Thymus (tissue), 11 donors: ENCODE measurements around the gene PEX16. TPM values are rescaled to one million over a fixed set of nuclear protein-coding genes. Genes with fewer than 3 reads are reported as not detected.
A peak's percentile ranks its signal among the peaks of the same experiment; 100 is the strongest.

Source experiments
- DNase-seq, 9 donors: peaks; one replicate each; pipeline ENCODE4 v3.0.0-alpha.2; 2013; ENCODE audit warnings: low spot score in 9 of 9, low read depth in 6 of 9, missing footprints in 1 of 9
- H3K27ac ChIP-seq, 2 donors: one replicate each; pipeline ENCODE4 v1.5.1; 2013; ENCODE audit warnings: control low read depth in 1 of 2, low read depth in 1 of 2, low read length in 1 of 2, mild to moderate bottlenecking in 1 of 2, moderate library complexity in 1 of 2
- H3K27me3 ChIP-seq, 2 donors: one replicate each; pipeline ENCODE4 v1.5.1; 2013; ENCODE audit warnings: low read length in 1 of 2; ENCODE audit not compliant: control insufficient read depth in 2 of 2, insufficient read depth in 1 of 2
- H3K36me3 ChIP-seq, 2 donors: one replicate each; pipeline ENCODE4 v1.5.1; 2013; ENCODE audit warnings: low read length in 1 of 2, mild to moderate bottlenecking in 1 of 2, moderate library complexity in 1 of 2; ENCODE audit not compliant: control insufficient read depth in 2 of 2, insufficient read depth in 2 of 2
- H3K4me1 ChIP-seq, 2 donors: one replicate each; pipeline ENCODE4 v1.5.1; 2013; ENCODE audit warnings: low read length in 2 of 2; ENCODE audit not compliant: control insufficient read depth in 2 of 2, insufficient read depth in 2 of 2
- H3K4me3 ChIP-seq, 2 donors: one replicate each; pipeline ENCODE4 v1.5.1; 2013; ENCODE audit warnings: low read length in 2 of 2, control low read depth in 1 of 2, mild to moderate bottlenecking in 1 of 2
- H3K9me3 ChIP-seq, 2 donors: one replicate each; pipeline ENCODE4 v1.5.1; 2013; ENCODE audit warnings: low read length in 1 of 2, mild to moderate bottlenecking in 1 of 2; ENCODE audit not compliant: control insufficient read depth in 2 of 2, insufficient read depth in 1 of 2
- WGBS: extraction: QIAGEN DNeasy Blood & Tissue Kit; methylation state at CpG from one replicate; pipeline ENCODE4 v1.1.7; 2013; 5-methylcytosine and 5-hydroxymethylcytosine counted together
- polyA plus RNA-seq: library from polyadenylated mRNA; stranded (reverse); fragments of 200-250 nt; gene quantifications from one replicate; pipeline ENCODE4 v1.2.3, GENCODE V29; 2013
- total RNA-seq: library from RNA; stranded (reverse); fragments of 120-200 nt; gene quantifications from one replicate; pipeline ENCODE4 v1.2.4, GENCODE V29; 2013
- donor health status: healthy.

The PEX16 gene
- total and polyA plus RNA-seq, 2 donors: 29.6 to 46.0 TPM

DNA sequence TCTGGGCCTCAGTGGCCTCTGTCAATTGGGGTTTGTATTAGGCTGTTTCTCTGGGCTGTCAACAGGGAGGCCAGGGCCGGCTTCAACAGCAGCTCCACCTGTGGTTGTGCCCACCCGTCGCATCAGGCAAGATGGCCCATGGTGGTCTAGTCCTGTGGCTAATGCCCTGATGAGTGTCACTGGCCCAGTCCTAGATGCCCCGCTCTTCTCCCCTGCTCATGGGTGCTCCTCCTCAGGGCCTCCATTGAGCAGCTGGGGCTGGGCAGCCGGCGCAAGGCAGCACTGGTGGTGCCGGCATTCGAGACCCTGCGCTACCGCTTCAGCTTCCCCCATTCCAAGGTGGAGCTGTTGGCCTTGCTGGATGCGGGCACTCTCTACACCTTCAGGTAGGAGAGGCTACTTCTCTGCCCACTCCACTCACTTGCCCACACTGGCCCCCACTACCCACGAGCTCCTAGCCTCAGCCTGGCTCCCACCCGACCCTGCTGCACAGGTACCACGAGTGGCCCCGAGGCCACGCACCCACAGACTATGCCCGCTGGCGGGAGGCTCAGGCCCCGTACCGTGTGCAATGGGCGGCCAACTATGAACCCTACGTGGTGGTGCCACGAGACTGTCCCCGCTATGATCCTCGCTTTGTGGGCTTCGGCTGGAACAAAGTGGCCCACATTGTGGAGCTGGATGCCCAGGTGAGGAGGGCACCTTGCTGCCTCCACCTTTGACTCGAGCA is 10.2 kb upstream of the PEX16 start:
- Histone ChIP-seq H3K27me3 (peaks cover 17 to 34% of the 10 kb centered on the region in 2 donors), H3K36me3 (peaks cover 7 to 13% of the 10 kb centered on the region in 2 donors), H3K4me3 (no peak overlapping the region), H3K9me3 (no peaks in the 10 kb centered on the region), H3K27ac (no peak overlapping the region), H3K4me1 (peaks cover 13 to 21% of the 10 kb centered on the region in 2 donors)
- no peak for DNase-seq
- 98% methylated on average over 27 of the region's 27 CpGs for WGBS

DNA sequence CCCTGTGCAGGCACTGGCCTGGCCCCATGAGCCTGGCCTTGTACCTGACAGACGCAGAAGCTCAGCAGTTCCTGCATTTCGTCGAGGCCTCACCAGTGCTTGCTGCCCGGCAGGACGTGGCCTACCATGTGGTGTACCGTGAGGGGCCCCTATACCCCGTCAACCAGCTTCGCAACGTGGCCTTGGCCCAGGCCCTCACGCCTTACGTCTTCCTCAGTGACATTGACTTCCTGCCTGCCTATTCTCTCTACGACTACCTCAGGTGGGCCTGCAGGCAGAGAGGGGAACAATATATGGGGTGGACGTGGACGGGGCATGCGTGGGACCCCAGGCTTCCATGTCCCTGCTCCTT is 9.6 kb upstream of the PEX16 start:
- H3K4me1 ChIP-seq: peaks cover 18 to 21% of the 10 kb centered on the region in 2 donors
- H3K9me3 ChIP-seq: no peaks in the 10 kb centered on the region
- no peak overlapping the region for H3K4me3 ChIP-seq
- peaks cover 7 to 12% of the 10 kb centered on the region in 2 donors for H3K36me3 ChIP-seq
- no peak for DNase-seq
- WGBS: 60% methylated on average over 15 of the region's 15 CpGs
- peaks cover 21 to 40% of the 10 kb centered on the region in 2 donors for H3K27me3 ChIP-seq
- no peak overlapping the region for H3K27ac ChIP-seq

DNA sequence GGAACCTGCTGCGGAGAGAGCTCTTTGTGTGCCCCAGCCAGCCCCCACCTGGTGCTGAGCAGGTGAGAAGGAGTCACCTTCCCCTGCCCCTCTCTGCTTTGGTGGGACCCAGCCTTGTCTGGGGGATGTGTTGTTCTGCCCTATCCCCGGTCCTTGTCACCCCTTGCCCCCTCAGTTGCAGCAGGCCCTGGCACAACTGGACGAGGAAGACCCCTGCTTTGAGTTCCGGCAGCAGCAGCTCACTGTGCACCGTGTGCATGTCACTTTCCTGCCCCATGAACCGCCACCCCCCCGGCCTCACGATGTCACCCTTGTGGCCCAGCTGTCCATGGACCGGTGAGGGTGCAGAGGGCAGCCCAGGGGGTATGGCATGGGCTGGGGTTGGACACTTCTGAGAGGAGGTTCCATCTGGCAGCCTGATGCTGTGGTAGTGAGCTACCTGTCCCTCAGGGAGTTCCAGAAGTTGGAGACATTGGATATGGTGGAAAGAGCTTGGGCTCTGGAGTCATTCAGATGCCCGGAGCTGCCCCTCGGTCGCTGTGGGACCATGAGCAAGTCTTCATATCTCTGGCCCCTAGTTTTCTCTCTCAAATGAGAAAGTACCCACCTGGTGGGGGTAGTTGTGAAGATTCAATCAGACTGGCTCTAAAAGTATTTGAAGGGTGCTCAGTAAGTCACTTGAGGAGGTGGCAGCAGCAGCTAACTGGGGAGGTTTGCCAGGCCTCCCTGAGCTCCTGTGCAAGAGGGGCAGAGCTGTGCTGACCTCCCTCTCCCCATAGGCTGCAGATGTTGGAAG is 9.1 kb upstream of the PEX16 start:
- no peak overlapping the region for H3K27ac ChIP-seq
- H3K4me3 ChIP-seq: no peak overlapping the region
- H3K27me3 ChIP-seq: peaks cover 27 to 45% of the 10 kb centered on the region in 2 donors
- peaks cover 3 to 6% of the 10 kb centered on the region in 2 donors for H3K36me3 ChIP-seq
- H3K9me3 ChIP-seq: no peaks in the 10 kb centered on the region
- no peak for DNase-seq
- peaks cover 17 to 19% of the 10 kb centered on the region in 2 donors for H3K4me1 ChIP-seq
- 96% methylated on average over 12 of the region's 12 CpGs for WGBS

DNA sequence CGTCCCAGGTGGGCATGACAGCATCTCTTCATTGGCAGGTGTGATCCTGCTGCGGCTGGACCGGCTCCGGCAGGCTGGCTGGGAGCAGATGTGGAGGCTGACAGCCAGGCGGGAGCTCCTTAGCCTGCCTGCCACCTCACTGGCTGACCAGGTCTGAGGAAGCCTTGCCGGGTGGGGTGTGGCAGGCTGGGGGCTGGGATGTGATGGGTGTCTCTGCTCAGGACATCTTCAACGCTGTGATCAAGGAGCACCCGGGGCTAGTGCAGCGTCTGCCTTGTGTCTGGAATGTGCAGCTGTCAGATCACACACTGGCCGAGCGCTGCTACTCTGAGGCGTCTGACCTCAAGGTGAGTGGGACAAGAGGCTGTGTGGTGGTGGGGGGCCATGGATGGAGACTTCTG is 8.3 kb upstream of the PEX16 start:
- H3K4me1 ChIP-seq: peaks cover 14 to 18% of the 10 kb centered on the region in 2 donors
- H3K27ac ChIP-seq: no peak overlapping the region
- no peak for DNase-seq

DNA sequence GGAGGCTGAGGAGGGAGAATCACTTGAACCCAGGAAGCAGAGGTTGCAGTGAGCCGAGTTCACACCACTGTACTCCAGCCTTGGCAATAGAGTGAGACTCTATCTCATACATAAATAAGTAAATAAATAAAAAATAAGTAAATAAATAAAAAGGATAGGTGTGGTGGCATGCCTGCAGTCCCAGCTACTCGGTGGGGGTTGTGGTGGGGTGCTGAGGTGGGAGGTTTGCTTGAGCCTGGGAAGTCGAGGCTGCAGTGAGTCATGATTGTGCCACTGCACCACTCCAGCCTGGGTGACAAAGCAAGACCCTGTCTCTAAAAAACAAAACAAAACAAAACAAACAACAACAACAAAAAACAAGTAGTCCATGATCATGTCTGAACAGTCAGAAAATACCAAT is 7.9 kb upstream of the PEX16 start:
- Histone ChIP-seq H3K9me3 (peaks cover 0 to 7% of the 10 kb centered on the region in 2 donors), H3K27me3 (peaks cover 37 to 57% of the 10 kb centered on the region in 2 donors), H3K36me3 (no peaks in the 10 kb centered on the region), H3K4me3 (no peak overlapping the region), H3K4me1 (peaks cover 11 to 16% of the 10 kb centered on the region in 2 donors), H3K27ac (no peak overlapping the region)
- 93% methylated on average over 3 of the region's 3 CpGs for WGBS
- no peak for DNase-seq

More for the DNA sequence above, 8.3 kb upstream of the PEX16 start:
- Histone ChIP-seq H3K36me3 (peaks cover 1 to 2% of the 10 kb centered on the region in 2 donors), H3K4me3 (no peak overlapping the region), H3K27me3 (peaks cover 34 to 53% of the 10 kb centered on the region in 2 donors), H3K9me3 (peaks cover 0 to 7% of the 10 kb centered on the region in 2 donors)
- 94% methylated on average over 12 of the region's 12 CpGs for WGBS

DNA sequence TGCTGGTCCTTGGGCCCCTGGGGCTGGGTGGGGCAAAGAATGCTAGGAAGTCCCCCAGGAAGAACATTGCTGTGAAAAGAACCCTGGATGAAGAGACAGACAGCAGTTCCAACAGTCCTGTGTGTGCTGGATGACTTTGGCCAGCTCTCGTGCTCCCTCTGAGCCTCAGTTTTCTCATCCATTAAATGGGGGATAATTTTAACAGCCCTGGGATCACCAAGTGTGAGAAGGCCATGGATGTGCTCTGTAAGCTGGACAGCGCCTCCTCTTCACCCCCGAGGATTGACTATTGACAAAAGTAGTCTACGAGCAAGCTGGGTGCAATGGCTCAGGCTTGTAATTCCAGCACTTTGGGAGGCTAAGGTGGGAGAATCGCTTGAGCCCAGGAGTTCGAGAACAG is 7.2 kb upstream of the PEX16 start:
- peaks cover 9 to 10% of the 10 kb centered on the region in 2 donors for H3K4me1 ChIP-seq

DNA sequence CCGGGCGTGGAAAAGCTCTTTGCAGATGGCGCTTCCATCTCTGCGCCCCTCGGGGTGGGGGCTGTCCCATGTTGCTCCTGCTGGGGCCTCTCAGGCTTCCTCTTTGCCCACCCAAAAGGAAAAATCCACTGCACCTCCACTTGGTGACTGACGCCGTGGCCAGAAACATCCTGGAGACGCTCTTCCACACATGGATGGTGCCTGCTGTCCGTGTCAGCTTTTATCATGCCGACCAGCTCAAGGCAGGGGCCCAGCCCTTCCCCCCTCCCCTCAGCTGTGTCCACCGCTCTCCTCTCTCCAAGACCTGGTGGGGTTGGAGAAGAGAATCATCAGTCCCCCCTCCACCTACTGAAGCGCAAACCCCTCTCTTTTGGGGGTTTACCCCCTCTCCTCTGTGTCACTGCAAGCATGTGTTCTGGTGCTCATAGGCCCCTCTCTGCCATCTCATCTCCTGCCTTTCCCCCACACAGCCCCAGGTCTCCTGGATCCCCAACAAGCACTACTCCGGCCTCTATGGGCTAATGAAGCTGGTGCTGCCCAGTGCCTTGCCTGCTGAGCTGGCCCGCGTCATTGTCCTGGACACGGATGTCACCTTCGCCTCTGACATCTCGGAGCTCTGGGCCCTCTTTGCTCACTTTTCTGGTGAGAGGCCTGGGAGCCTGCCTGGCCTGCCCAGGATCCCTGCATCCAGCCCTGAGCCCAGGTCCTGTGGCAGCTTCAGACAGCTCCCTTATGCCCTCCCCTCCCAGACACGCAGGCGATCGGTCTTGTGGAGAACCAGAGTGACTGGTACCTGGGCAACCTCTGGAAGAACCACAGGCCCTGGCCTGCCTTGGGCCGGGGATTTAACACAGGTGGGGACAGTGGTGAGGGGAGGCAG is 6.6 kb upstream of the PEX16 start:
- H3K9me3 ChIP-seq: peaks cover 0 to 7% of the 10 kb centered on the region in 2 donors
- no peaks in the 10 kb centered on the region for H3K36me3 ChIP-seq
- DNase-seq: no peak
- H3K27ac ChIP-seq: no peak overlapping the region
- 83% methylated on average over 22 of the region's 22 CpGs for WGBS
- peaks cover 40 to 69% of the 10 kb centered on the region in 2 donors for H3K27me3 ChIP-seq
- peaks cover 7 to 9% of the 10 kb centered on the region in 2 donors for H3K4me1 ChIP-seq
- no peak overlapping the region for H3K4me3 ChIP-seq

More for the DNA sequence above, 7.2 kb upstream of the PEX16 start:
- Histone ChIP-seq H3K36me3 (no peaks in the 10 kb centered on the region), H3K27me3 (peaks cover 40 to 64% of the 10 kb centered on the region in 2 donors), H3K9me3 (peaks cover 0 to 7% of the 10 kb centered on the region in 2 donors), H3K27ac (no peak overlapping the region), H3K4me3 (no peak overlapping the region)
- no peak for DNase-seq
- 97% methylated on average over 6 of the region's 6 CpGs for WGBS

DNA sequence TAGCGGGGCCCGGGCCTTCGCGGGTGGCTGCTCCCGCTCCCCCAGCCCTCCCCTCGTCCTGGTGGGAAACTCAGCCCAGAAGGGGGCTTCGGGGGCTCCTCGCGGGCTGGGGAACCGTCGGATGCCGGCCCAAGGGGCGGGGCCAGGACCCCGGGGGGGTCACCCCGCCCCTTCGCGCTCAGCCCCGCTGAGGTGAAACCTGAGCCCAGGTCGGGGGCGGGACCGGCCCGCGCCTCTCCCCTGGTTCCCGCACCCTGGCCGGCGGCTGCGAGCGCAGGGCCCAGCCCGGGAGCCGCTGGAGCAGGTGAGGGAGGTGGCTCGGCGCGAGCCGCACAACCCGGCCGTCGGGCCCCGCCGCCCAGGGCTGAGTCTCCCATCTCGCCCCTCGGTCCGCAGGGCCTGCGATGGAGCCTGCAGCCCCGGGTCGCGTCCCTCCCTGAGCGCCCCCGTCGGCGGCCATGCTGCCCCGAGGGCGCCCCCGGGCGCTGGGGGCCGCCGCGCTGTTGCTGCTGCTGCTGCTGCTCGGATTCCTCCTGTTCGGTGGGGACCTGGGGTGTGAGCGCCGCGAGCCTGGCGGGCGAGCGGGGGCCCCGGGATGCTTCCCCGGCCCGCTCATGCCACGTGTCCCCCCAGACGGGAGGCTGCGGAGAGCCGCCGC is 4.9 kb upstream of the PEX16 start, which contains the start of gene LARGE2:
TSS of gene LARGE2 (plus strand) at position 232 of the 658 bp plus-strand sequence. CDS start at position 459, 227 bp downstream.
- Histone ChIP-seq H3K27ac (no peak within 1 kb of the TSS), H3K4me1 (peaks cover 13 to 18% of the 10 kb centered on the region in 2 donors), H3K36me3 (no peaks in the 10 kb centered on the region), H3K9me3 (peaks cover 0 to 7% of the 10 kb centered on the region in 2 donors), H3K27me3 (peaks cover 40 to 76% of the 10 kb centered on the region in 2 donors), H3K4me3 (peak within 1 kb of the TSS in 1 of 2 donors; percentile 45)
- no peak for DNase-seq
- WGBS: 2% methylated on average over 73 of the region's 73 CpGs
